NB4 (cell line): ENCODE data around the gene MAMDC4.

ENCODE experiments used
- CTCF ChIP-seq: IDR thresholded peaks from one replicate; pipeline ENCODE4 v1.5.1; 2012; ENCODE audit warnings: low read depth, low read length
- MAX ChIP-seq: IDR thresholded peaks from 2 replicates; pipeline ENCODE4 v1.6.1; 2011; ENCODE audit warnings: low read depth, low read length
- POLR2A ChIP-seq: IDR thresholded peaks from 2 replicates; pipeline ENCODE4 v1.6.1; 2011; ENCODE audit warnings: mild to moderate bottlenecking; ENCODE audit not compliant: insufficient read length; ENCODE audit errors: extremely low read depth

GRCh38 chr9:136814725-136815421, 37.3 kb upstream of the MAMDC4 start:
- TF ChIP-seq MAX (no peak), CTCF (no peak), POLR2A (no peak)
